Vagina (tissue), 2 donors: ENCODE results near the gene SETD1B. TPM values are rescaled to one million over a fixed set of nuclear protein-coding genes. Genes with fewer than 3 reads are reported as not detected.

ENCODE experiments used
- DNase-seq, 2 donors: peaks; one replicate each; pipeline ENCODE4 v3.0.0-alpha.2; 2017; ENCODE audit errors: extremely low spot score in 2 of 2
- H3K27ac ChIP-seq: fragments of 200-600 bp; sonication (generic); one replicate; pipeline ENCODE4 v1.5.1; 2019
- H3K27me3 ChIP-seq: fragments of 200-600 bp; sonication (generic); one replicate; pipeline ENCODE4 v1.5.1; 2019
- H3K36me3 ChIP-seq, 2 donors: fragments of 200-600 bp; sonication (generic); one replicate each; pipeline ENCODE4 v1.5.1; 2017 to 2019
- H3K4me1 ChIP-seq: fragments of 200-600 bp; sonication (generic); one replicate; pipeline ENCODE4 v1.5.1; 2019
- H3K4me3 ChIP-seq, 2 donors: fragments of 200-600 bp; sonication (generic); 1 replicate in 1 of 2; 2 replicates in 1 of 2; pipeline ENCODE4 v1.5.1; 2016 to 2019
- H3K9me3 ChIP-seq: fragments of 200-600 bp; sonication (generic); one replicate; pipeline ENCODE4 v1.5.1; 2019
- POLR2A ChIP-seq, 2 donors: fragments of 450-650 bp; IDR thresholded peaks; one replicate each; pipeline ENCODE4 v1.6.1; 2017; ENCODE audit warnings: antibody characterized with exemption in 2 of 2, mild to moderate bottlenecking in 2 of 2, moderate library complexity in 2 of 2
- POLR2AphosphoS5 ChIP-seq, 2 donors: sonication (generic); formaldehyde crosslinking; IDR thresholded peaks; one replicate each; pipeline ENCODE4 v1.9.0; 2017; ENCODE audit warnings: antibody characterized with exemption in 2 of 2, mild to moderate bottlenecking in 2 of 2, low read depth in 1 of 2; ENCODE audit not compliant: insufficient read depth in 1 of 2
- intact Hi-C: fragments of 100-400 bp; cut with DNase I; formaldehyde crosslinking; loops from one replicate; pipeline ENCODE4 v1.15.1; 2023
- total RNA-seq: library from RNA; depleted of rRNA; stranded (reverse); fragments of >200 nt; gene quantifications from one replicate; pipeline ENCODE4 v1.2.3, GENCODE V29; 2016
- TF ChIP-seq, protein P1 (sequence below), 3 experiments: fragments of 450-650 bp in 2 of 3; fragments of 200-600 bp in 1 of 3; sonication (generic) in 1 of 3; IDR thresholded peaks; one replicate each; pipeline ENCODE4 v1.5.1; 2017 to 2019; ENCODE audit warnings: antibody characterized with exemption in 3 of 3, mild to moderate bottlenecking in 2 of 3, moderate library complexity in 2 of 3

SETD1B gene
- total RNA-seq, 1 donor from 2014 or later, result 10.6 TPM

DNA sequence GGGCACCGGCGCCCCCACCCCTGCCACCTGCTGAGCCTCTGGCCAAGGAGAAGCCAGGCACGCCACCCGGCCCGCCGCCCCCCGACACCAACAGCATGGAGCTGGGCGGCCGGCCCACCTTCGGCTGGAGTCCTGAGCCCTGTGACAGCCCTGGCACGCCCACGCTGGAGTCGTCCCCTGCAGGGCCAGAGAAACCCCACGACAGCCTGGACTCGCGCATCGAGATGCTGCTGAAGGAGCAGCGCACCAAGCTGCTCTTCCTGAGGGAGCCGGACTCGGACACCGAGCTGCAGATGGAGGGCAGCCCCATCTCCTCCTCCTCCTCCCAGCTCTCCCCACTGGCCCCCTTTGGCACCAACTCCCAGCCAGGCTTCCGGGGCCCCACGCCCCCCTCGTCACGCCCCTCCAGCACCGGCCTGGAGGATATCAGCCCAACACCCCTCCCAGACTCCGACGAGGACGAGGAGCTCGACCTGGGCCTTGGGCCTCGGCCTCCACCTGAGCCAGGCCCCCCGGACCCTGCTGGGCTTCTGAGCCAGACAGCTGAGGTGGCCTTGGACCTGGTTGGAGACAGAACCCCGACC, 6.5 kb downstream of the SETD1B start:
- H3K27me3 ChIP-seq, result no peaks in the 10 kb centered on the region
- peaks cover 0 to 41% of the 10 kb centered on the region in 2 donors for H3K36me3 ChIP-seq
- intact Hi-C loops, result no loop called here
- H3K9me3 ChIP-seq, result no peaks in the 10 kb centered on the region
- peak overlapping the region in 1 of 2 donors; percentile 74 for H3K4me3 ChIP-seq
- DNase-seq, result no peak
- H3K4me1 ChIP-seq, result peaks cover 69% of the 10 kb centered on the region
- peak overlapping the region; percentile 94 for H3K27ac ChIP-seq
- TF ChIP-seq, protein P1, sequence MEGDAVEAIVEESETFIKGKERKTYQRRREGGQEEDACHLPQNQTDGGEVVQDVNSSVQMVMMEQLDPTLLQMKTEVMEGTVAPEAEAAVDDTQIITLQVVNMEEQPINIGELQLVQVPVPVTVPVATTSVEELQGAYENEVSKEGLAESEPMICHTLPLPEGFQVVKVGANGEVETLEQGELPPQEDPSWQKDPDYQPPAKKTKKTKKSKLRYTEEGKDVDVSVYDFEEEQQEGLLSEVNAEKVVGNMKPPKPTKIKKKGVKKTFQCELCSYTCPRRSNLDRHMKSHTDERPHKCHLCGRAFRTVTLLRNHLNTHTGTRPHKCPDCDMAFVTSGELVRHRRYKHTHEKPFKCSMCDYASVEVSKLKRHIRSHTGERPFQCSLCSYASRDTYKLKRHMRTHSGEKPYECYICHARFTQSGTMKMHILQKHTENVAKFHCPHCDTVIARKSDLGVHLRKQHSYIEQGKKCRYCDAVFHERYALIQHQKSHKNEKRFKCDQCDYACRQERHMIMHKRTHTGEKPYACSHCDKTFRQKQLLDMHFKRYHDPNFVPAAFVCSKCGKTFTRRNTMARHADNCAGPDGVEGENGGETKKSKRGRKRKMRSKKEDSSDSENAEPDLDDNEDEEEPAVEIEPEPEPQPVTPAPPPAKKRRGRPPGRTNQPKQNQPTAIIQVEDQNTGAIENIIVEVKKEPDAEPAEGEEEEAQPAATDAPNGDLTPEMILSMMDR (IDR thresholded peaks at IDR 0.05), result no peak
- TF ChIP-seq POLR2A (IDR thresholded peaks at IDR 0.05) (no peak), POLR2AphosphoS5 (IDR thresholded peaks at IDR 0.05; ENCODE audit: insufficient read depth in 1 of 2, low read depth in 1 of 2) (no peak)

DNA sequence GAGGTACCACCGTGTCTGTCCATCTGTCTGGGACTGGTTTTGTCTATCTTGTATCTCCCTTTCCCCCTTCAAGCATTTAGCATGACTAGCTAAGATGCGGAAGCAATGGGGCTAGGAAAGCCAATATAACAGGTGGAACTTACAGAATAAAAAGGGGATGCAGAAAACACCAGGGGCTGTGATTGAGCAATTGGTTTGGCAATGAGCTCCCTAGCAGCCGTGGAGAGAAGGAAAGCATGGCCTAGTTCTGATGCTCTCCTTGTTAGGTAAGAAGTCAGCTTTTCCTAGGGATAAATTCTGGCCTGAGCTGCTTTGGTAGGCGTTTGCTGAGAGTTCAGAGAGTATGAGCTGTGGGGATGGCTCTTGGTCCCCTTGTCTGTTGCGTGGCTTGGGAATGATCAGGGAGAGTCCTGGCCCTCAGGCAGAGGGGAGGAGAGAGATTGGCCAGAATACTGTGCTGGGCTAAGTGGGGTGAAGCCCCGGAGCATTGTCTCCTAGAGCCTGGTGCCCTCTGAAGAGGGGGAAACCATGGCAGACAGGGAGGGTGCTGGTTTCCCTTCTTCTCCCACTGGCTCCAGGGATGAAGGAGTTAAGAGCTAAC, 7.1 kb downstream of the SETD1B start:
- H3K9me3 ChIP-seq, result no peaks in the 10 kb centered on the region

GRCh38 chr12:121811434-121812319, 7.9 kb downstream of the SETD1B start:
- no peak for DNase-seq
- H3K36me3 ChIP-seq, result peaks cover 0 to 54% of the 10 kb centered on the region in 2 donors
- intact Hi-C loops, result loop anchor here (1.0 kb wide), 1 partner anchor 16 kb away; no protein-coding TSS in a partner anchor

More for the DNA sequence above, 7.1 kb downstream of the SETD1B start:
- TF ChIP-seq, protein P1 (IDR thresholded peaks at IDR 0.05), result no peak
- TF ChIP-seq POLR2A (IDR thresholded peaks at IDR 0.05), result no peak
- TF ChIP-seq POLR2AphosphoS5 (IDR thresholded peaks at IDR 0.05; ENCODE audit: insufficient read depth in 1 of 2, low read depth in 1 of 2), result no peak
- no peak for DNase-seq
- Histone ChIP-seq H3K27me3 (no peaks in the 10 kb centered on the region), H3K4me1 (peaks cover 63% of the 10 kb centered on the region), H3K27ac (peak overlapping the region; percentile 94), H3K36me3 (peaks cover 0 to 47% of the 10 kb centered on the region in 2 donors), H3K4me3 (peak overlapping the region; percentile 66 to 74)
- intact Hi-C loops, result loop anchor here (1.0 kb wide), 1 partner anchor 16 kb away; no protein-coding TSS in a partner anchor

GRCh38 chr12:121812320-121812871, 8.6 kb downstream of the SETD1B start:
- peak overlapping the region; percentile 94 for H3K27ac ChIP-seq
- H3K4me3 ChIP-seq, result peak overlapping the region; percentile 66 to 74
- no peaks in the 10 kb centered on the region for H3K9me3 ChIP-seq
- no peak for DNase-seq
- peaks cover 0 to 62% of the 10 kb centered on the region in 2 donors for H3K36me3 ChIP-seq
- intact Hi-C loops, result no loop called here
- TF ChIP-seq, protein P1 (IDR thresholded peaks at IDR 0.05), result peak in 1 of 3 experiments; percentile 17
- TF ChIP-seq POLR2A (IDR thresholded peaks at IDR 0.05), result no peak
- TF ChIP-seq POLR2AphosphoS5 (IDR thresholded peaks at IDR 0.05; ENCODE audit: insufficient read depth in 1 of 2, low read depth in 1 of 2), result peak; percentile 14 to 50
- H3K27me3 ChIP-seq, result no peaks in the 10 kb centered on the region
- peaks cover 48% of the 10 kb centered on the region for H3K4me1 ChIP-seq

More at GRCh38 chr12:121811434-121812319, 7.9 kb downstream of the SETD1B start:
- Histone ChIP-seq H3K4me3 (peak overlapping the region; percentile 66 to 74), H3K27ac (peak overlapping the region; percentile 94), H3K27me3 (no peaks in the 10 kb centered on the region), H3K4me1 (peaks cover 55% of the 10 kb centered on the region), H3K9me3 (no peaks in the 10 kb centered on the region)
- TF ChIP-seq POLR2A (IDR thresholded peaks at IDR 0.05), result no peak
- no peak for TF ChIP-seq POLR2AphosphoS5 (IDR thresholded peaks at IDR 0.05; ENCODE audit: insufficient read depth in 1 of 2, low read depth in 1 of 2)
- TF ChIP-seq, protein P1 (IDR thresholded peaks at IDR 0.05), result peak; percentile 93 to 100 (median 98)
